NCI-H1436 (cell line): Measurements from ENCODE around the gene SDS.

Experiments used
- DNase-seq: peaks from one replicate; lab custom pipeline; 2025; lab: John Stamatoyannopoulos, UW

The SDS gene

GRCh38 chr12:113424915-113425823, 21.5 kb upstream of the SDS start:
- peak; percentile 7 for DNase-seq

GRCh38 chr12:113424456-113424855, 20.8 kb upstream of the SDS start:
- DNase-seq, result no peak

DNA sequence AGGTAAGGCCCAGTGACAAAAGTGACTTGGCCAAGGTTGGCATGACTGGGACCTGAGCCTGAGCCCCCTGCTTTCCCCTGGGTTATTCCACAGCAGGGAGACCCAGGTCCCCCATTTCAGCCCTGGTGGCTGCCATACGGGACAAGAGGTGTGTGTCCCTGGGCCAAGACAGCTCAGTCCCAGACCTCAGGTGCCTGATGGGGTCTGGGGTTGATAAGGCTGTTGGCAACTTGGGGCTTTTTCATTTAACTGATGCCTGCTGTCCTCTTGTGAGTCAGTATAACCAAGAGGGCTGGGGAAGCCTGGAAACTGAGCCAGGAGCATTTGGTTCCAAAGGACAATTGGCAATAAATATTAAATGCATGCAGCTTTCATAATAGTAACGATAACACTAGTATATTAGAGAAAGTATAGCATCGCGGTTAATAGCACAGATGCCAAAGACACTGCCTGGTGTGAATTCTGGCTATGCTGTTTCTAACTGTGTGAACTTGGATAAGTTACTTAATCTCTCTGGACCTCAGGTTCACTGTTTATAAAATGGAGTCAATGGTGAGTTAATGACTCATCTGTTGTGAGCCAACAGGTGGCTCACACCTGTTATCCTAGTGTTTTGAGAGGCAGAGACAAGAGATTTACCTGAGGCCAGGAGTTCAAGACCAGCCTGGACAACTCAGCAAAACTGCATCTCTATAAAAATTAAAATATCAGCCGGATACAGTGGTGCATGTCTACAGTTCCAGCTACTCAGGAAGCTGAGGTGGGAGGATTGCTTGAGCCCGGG, 19.4 kb upstream of the SDS start:
- no peak for DNase-seq

GRCh38 chr12:113422030-113422885, 18.6 kb upstream of the SDS start, which contains the start of gene SDSL:
SDSL (plus strand) TSS chr12:113422380; CDS start chr12:113427983, 5,603 bp downstream.
- peak; percentile 24 for DNase-seq

GRCh38 chr12:113420996-113421595, 17.4 kb upstream of the SDS start:
- DNase-seq, result no peak

- no peak for DNase-seq
These were observed 14.7 kb upstream of the SDS start for GRCh38 chr12:113418213-113418879.

GRCh38 chr12:113416091-113416754, 12.5 kb upstream of the SDS start:
- DNase-seq, result no peak

- DNase-seq, result no peak
These were observed 10.9 kb upstream of the SDS start for GRCh38 chr12:113414519-113415038.

- DNase-seq, result peak; percentile 15
These were observed 9.8 kb upstream of the SDS start for GRCh38 chr12:113413488-113413939.

DNA sequence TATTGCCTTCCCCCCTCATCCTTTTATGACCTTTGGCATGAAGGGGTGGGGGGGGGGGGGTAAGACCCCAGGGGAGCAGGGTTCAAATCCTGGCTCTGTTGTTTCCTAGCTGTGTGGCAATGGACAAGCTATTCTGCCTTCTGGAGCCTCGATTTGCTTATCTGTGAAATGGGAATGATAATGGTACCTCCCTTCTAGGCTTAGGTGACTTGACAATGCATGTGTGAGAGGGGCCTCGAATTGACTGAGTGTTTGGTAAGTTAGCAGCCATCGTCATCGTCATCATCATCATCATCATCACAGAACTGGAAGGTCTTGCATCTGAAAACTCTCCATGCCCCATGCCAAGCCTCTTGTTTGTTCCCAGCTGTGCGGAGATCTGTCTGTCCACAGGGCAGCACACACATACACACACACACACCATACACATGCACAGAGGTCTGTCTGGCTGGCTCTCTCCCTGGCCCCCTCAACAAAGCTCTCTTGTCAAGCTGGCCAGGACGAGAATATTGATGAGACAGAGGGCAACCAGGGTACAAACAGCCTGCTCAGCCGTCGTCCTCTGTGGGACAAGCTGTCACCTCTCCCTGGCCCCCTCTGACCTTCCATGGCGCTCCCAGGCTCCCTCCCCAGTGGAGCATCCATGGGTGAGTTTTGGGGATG, 5.9 kb upstream of the SDS start:
- DNase-seq, result no peak

GRCh38 chr12:113408756-113409298, 5.1 kb upstream of the SDS start:
- no peak for DNase-seq

DNA sequence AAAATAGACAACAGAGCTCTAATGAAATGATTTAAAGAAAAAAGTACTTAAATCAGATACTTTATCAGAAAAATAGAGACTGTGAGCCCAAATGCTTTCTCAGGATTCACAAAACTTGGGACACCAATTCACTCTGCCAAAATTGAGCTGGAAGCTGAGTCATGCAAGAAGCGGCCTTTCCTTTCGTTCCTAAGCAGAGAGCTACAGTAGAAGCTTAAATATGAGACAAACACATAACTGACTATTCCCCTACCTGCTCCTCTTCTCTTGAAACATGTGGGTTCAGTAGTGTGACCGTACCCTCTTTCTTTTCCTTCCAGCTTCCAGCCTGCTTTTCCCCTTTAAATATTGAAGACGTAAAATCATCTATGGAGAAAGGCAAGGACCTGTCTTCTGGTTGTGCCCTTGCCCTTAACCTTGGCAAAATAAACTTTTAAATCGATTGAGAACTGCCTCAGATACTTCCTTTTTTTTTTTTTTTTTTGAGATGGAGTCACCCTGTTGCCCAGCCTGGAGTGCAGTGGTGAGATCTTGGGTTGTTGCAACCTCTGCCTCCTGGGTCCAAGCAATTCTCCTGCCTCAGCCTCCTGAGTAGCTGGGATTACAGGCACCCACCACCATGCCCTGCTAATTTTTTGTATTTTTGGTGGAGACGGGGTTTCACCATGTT, 4.4 kb upstream of the SDS start:
- no peak for DNase-seq

DNA sequence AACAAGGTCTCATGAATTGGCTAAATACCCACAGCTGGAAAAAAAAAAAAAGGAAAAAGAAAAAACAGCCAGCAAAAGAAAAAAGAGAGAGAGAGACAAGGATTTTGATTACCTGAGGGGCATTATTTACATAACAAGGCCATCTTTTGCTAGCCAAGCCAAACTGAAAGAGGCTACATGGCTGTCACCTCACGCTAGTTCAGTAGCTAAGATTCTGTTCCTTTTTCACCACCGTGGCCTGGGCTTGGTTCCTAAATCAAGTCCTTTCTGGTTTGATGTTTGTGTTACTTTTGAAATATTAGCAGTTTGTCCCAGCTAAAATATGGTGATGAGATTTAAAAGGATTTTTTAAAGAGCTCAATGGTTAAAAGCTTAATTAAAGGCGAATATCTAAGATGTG, 2.0 kb upstream of the SDS start:
- DNase-seq, result no peak

- no peak for DNase-seq
These were observed 964 bp downstream of the SDS start for GRCh38 chr12:113402586-113403260.

DNA sequence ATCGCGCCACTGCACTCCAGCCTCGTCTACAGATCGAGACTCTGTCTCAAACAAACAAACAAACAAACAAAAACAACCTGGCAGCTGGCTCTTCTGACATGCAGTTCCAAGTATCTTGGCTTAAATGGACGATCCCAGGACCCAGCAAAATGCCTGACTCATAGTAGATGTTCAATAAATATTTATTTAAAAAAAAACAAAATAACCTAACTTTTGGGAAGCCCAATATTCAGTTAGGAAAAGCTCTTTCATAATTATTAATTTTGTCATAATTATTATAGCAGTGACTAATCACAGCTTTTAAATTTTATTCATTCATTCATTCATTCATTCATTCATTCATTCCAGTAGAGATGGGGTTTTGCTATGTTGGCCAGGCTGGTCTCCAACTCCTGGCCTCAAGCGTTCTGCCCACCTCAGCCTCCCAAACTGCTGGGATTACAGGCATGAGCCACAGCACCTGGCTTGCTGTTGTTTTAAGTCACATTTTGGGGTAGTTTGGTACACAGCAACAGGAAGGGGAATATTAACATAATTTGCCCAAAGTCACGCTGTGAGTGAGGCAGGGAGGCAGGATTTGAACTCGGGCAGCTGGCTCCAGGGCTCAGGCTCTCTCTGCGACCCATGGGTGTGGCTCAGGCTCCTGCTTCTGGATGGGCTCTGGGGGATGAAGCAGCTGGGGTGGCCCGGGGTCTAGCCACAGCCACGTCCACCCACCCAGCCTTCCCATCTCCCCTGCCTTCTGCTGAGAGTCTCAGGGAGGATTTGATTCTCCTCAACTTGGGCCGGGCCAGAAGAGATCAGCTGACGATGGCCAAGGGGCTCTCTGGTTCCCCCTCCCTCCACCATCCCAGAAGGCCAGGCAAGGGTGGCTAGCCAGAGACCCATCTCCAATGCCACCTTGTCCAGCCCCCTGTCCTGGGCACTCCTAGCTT, 2.4 kb downstream of the SDS start:
- no peak for DNase-seq

GRCh38 chr12:113400362-113400761, 3.3 kb downstream of the SDS start:
- no peak for DNase-seq

- no peak for DNase-seq
These were observed 4.2 kb downstream of the SDS start for GRCh38 chr12:113399490-113399889.
